H1 (cell line): Measurements from ENCODE around the gene SRGAP3.

Experiments
- ASH2L ChIP-seq: fragments of 200-600, 300-600 bp; sonication (generic); IDR thresholded peaks from one replicate; pipeline ENCODE4 v1.7.1; 2017; ENCODE audit warnings: low read length
- CBX5 ChIP-seq: fragments of 300-800, 300-1000 bp; sonication (generic); IDR thresholded peaks from 2 replicates; pipeline ENCODE4 v1.7.1; 2016; ENCODE audit warnings: antibody characterized with exemption, low read length, low read depth
- CHD2 ChIP-seq: IDR thresholded peaks from 2 replicates; pipeline ENCODE4 v1.6.1; 2012; ENCODE audit warnings: low read length, improper control_type of control experiment
- CREB1 ChIP-seq: IDR thresholded peaks from 2 replicates; pipeline ENCODE4 v1.6.1; 2012; ENCODE audit warnings: inconsistent platforms
- KDM1A ChIP-seq: fragments of 200-600, 300-600 bp; sonication (generic); IDR thresholded peaks from 2 replicates; pipeline ENCODE4 v1.7.1; 2016; ENCODE audit warnings: mild to moderate bottlenecking, low read length, borderline replicate concordance
- POLR2A ChIP-seq, 2 experiments: IDR thresholded peaks; 1 replicate in 1 of 2; 2 replicates in 1 of 2; pipeline ENCODE4 v1.6.1; 2011; ENCODE audit warnings: low read depth in 2 of 2, low read length in 2 of 2, mild to moderate bottlenecking in 2 of 2; ENCODE audit errors: control extremely low read depth in 1 of 2
- POLR2AphosphoS5 ChIP-seq: IDR thresholded peaks from 2 replicates; pipeline ENCODE4 v1.6.1; 2011; ENCODE audit warnings: low read depth, low read length
- RAD21 ChIP-seq, 2 experiments: IDR thresholded peaks in 1 of 2; conservative IDR thresholded peaks in 1 of 2; 2 replicates each; pipeline ENCODE4 v1.6.1; 2011; ENCODE audit warnings: low read depth in 2 of 2, low read length in 2 of 2, improper control_type of control experiment in 1 of 2, inconsistent platforms in 1 of 2, mild to moderate bottlenecking in 1 of 2, moderate library complexity in 1 of 2
- RFX5 ChIP-seq: IDR thresholded peaks from 2 replicates; pipeline ENCODE4 v1.6.1; 2011; ENCODE audit warnings: low read depth, low read length, improper control_type of control experiment, borderline replicate concordance
- SAP30 ChIP-seq: fragments of 300-600 bp; sonication (generic); IDR thresholded peaks from 2 replicates; pipeline ENCODE4 v1.7.1; 2012; ENCODE audit warnings: low read length, moderate library complexity, mild to moderate bottlenecking, inconsistent platforms; ENCODE audit not compliant: insufficient read depth, insufficient replicate concordance
- SUZ12 ChIP-seq: fragments of 200-600 bp; sonication (generic); IDR thresholded peaks from 2 replicates; pipeline ENCODE4 v1.6.1; 2012; ENCODE audit warnings: mild to moderate bottlenecking, inconsistent platforms, low read length, moderate library complexity, mixed read lengths
- ZNF274 ChIP-seq: IDR thresholded peaks from 2 replicates; pipeline ENCODE4 v1.7.0; 2012; ENCODE audit warnings: low read length, borderline replicate concordance; ENCODE audit errors: extremely low read depth
- TF ChIP-seq, protein P1 (sequence below), 3 experiments: IDR thresholded peaks; 1 replicate in 2 of 3; 2 replicates in 1 of 3; pipeline versions ENCODE4 v1.5.1 to v1.6.1; 2011; ENCODE audit warnings: low read length in 3 of 3, mild to moderate bottlenecking in 3 of 3, inconsistent platforms in 2 of 3, low read depth in 1 of 3, moderate library complexity in 1 of 3; ENCODE audit not compliant: insufficient read depth in 1 of 3; ENCODE audit errors: control extremely low read depth in 1 of 3

DNA sequence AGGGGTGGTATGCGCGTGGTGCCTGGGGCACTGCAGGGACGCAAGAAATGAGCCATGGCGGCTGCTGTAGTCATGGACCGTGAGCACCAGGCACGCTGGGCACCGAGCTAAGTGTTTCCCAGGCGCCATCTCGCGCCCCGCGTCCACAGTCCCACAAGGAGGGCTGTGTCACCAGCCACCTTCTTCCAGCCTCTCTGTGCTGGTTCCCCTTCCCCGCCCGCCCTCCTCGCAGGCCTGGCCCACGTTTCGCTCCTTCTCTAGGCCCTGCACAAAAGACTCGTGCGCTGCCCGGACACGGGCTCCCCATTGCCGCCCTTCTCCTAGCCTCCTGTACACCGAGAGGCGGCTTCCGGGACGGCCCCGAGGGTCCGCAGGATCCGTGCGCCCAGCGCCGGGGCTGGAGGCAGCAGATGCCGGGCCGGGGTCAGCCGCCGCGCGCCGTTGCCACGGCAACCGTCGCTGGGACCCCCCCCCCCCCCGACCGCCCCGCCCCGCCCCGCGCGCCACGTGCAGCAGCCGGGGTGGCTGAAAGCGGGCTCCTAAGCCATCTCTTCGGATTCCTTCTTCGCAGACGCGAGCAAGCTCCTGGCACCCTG, 113.4 kb downstream of the SRGAP3 start:
- TF ChIP-seq, protein P1, sequence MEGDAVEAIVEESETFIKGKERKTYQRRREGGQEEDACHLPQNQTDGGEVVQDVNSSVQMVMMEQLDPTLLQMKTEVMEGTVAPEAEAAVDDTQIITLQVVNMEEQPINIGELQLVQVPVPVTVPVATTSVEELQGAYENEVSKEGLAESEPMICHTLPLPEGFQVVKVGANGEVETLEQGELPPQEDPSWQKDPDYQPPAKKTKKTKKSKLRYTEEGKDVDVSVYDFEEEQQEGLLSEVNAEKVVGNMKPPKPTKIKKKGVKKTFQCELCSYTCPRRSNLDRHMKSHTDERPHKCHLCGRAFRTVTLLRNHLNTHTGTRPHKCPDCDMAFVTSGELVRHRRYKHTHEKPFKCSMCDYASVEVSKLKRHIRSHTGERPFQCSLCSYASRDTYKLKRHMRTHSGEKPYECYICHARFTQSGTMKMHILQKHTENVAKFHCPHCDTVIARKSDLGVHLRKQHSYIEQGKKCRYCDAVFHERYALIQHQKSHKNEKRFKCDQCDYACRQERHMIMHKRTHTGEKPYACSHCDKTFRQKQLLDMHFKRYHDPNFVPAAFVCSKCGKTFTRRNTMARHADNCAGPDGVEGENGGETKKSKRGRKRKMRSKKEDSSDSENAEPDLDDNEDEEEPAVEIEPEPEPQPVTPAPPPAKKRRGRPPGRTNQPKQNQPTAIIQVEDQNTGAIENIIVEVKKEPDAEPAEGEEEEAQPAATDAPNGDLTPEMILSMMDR (IDR thresholded peaks at IDR 0.05; ENCODE audit: control extremely low read depth in 1 of 3, insufficient read depth in 1 of 3, low read depth in 1 of 3, low read length in 3 of 3) = no peak
- TF ChIP-seq POLR2AphosphoS5 = no peak
- no peak for TF ChIP-seq ASH2L
- no peak for TF ChIP-seq SAP30
- no peak for TF ChIP-seq ZNF274
- no peak for TF ChIP-seq CBX5
- TF ChIP-seq POLR2A (IDR thresholded peaks at IDR 0.05; ENCODE audit: control extremely low read depth in 1 of 2, low read depth in 2 of 2, low read length in 2 of 2) = peak in 1 of 2 experiments; percentile 50; a peak in 2 of 3 replicates
- TF ChIP-seq RAD21 (IDR thresholded peaks at IDR 0.05 in 1 of 2, conservative IDR thresholded peaks at IDR 0.05 in 1 of 2; ENCODE audit: low read depth in 2 of 2, low read length in 2 of 2) = no peak; a peak in 1 of 4 replicates
- no peak for TF ChIP-seq RFX5
- no peak for TF ChIP-seq CREB1
- TF ChIP-seq KDM1A = no peak
- no peak for TF ChIP-seq SUZ12
- no peak for TF ChIP-seq CHD2
